ENCODE results near the gene C1QA. TPM values are rescaled to one million over a fixed set of nuclear protein-coding genes. Genes with fewer than 3 reads are reported as not detected.
"Not testable (repeated sequence)": the region's sequence is repeated elsewhere in the genome, so short reads cannot be mapped to it uniquely, and the experiment has no call there.

C1QA gene
- polyA plus RNA-seq, 1 experiment = not detected

DNA sequence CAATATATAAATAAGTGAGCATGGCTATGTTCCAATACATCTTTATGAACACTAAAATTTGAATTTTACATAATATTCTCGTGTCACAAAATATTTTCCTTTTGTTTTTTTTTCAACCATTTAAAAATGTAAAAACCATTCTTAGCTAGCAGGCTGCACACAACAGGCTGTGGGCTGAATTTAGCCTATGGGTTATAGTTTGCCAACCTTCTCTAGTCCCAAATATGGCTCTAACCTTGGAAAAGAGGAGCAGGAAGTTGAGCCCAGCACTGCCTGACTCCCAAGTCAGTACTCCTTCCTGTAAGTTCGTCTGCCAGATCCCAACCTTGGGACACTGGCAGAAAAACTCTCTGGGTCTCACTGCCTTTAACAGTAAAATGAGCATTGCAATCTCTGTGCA is 30.0 kb downstream of the C1QA start:
- Histone ChIP-seq H3K4me3 (ENCODE audit: low read depth, low read length) (no peak overlapping the region), H3K27me3 (ENCODE audit: control insufficient read depth, insufficient read depth, low read length) (peaks cover 37% of the 10 kb centered on the region), H3K9me3 (ENCODE audit: control insufficient read depth, insufficient read depth, low read length) (no peaks in the 10 kb centered on the region), H3K27ac (ENCODE audit: low read depth, low read length) (no peak overlapping the region)
- ChIA-PET POLR2A (no interaction called here), CTCF (interaction anchor here (1.1 to 1.2 kb wide), 2 partner anchors 267 to 298 kb away, joined by 3 read pairs; no protein-coding TSS in a partner anchor)
- TF ChIP-seq, protein P1, sequence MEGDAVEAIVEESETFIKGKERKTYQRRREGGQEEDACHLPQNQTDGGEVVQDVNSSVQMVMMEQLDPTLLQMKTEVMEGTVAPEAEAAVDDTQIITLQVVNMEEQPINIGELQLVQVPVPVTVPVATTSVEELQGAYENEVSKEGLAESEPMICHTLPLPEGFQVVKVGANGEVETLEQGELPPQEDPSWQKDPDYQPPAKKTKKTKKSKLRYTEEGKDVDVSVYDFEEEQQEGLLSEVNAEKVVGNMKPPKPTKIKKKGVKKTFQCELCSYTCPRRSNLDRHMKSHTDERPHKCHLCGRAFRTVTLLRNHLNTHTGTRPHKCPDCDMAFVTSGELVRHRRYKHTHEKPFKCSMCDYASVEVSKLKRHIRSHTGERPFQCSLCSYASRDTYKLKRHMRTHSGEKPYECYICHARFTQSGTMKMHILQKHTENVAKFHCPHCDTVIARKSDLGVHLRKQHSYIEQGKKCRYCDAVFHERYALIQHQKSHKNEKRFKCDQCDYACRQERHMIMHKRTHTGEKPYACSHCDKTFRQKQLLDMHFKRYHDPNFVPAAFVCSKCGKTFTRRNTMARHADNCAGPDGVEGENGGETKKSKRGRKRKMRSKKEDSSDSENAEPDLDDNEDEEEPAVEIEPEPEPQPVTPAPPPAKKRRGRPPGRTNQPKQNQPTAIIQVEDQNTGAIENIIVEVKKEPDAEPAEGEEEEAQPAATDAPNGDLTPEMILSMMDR (IDR thresholded peaks at IDR 0.05; ENCODE audit: low read depth, low read length) = no peak
- no peak for DNase-seq (ENCODE audit: low read depth, low spot score)

- H3K4me3 ChIP-seq (ENCODE audit: low read depth, low read length); H3K9me3 ChIP-seq (ENCODE audit: control insufficient read depth, insufficient read depth, low read length); POLR2A ChIA-PET; H3K27ac ChIP-seq (ENCODE audit: low read depth, low read length); DNase-seq (ENCODE audit: low read depth, low spot score): not testable (repeated sequence)
- CTCF ChIA-PET = interaction anchor here (1.4 kb wide), 1 partner anchor 260 kb away, joined by 4 read pairs; no protein-coding TSS in a partner anchor
- peaks cover 49% of the 10 kb centered on the region for H3K27me3 ChIP-seq (ENCODE audit: control insufficient read depth, insufficient read depth, low read length)
These were observed 32.4 kb downstream of the C1QA start for GRCh38 chr1:22668840-22669239.

- POLR2A ChIA-PET = no interaction called here
- TF ChIP-seq, protein P1 (IDR thresholded peaks at IDR 0.05; ENCODE audit: low read depth, low read length) = no peak
- CTCF ChIA-PET = interaction anchor here (7.7 kb wide), 1 partner anchor 260 kb away, joined by 85 read pairs; no protein-coding TSS in a partner anchor
- H3K27me3 ChIP-seq (ENCODE audit: control insufficient read depth, insufficient read depth, low read length) = peaks cover 43% of the 10 kb centered on the region
- no peak for DNase-seq (ENCODE audit: low read depth, low spot score)
- no peak overlapping the region for H3K27ac ChIP-seq (ENCODE audit: low read depth, low read length)
- H3K4me3 ChIP-seq (ENCODE audit: low read depth, low read length) = no peak overlapping the region
- no peaks in the 10 kb centered on the region for H3K9me3 ChIP-seq (ENCODE audit: control insufficient read depth, insufficient read depth, low read length)
These were observed 34.0 kb downstream of the C1QA start for GRCh38 chr1:22670352-22670975.

GRCh38 chr1:22671999-22672398 is 35.6 kb downstream of the C1QA start:
- ChIA-PET CTCF (interaction anchor here (2.0 to 7.7 kb wide), 3 partner anchors 33 to 258 kb away, joined by 8 to 85 read pairs (median 9); no protein-coding TSS in a partner anchor), POLR2A (no interaction called here)
- peaks cover 37% of the 10 kb centered on the region for H3K27me3 ChIP-seq (ENCODE audit: control insufficient read depth, insufficient read depth, low read length)
- TF ChIP-seq, protein P1 (IDR thresholded peaks at IDR 0.05; ENCODE audit: low read depth, low read length) = no peak
- no peak overlapping the region for H3K4me3 ChIP-seq (ENCODE audit: low read depth, low read length)
- H3K9me3 ChIP-seq (ENCODE audit: control insufficient read depth, insufficient read depth, low read length) = no peaks in the 10 kb centered on the region; the same call in 1 of the 2 replicates
- no peak for DNase-seq (ENCODE audit: low read depth, low spot score)
- H3K27ac ChIP-seq (ENCODE audit: low read depth, low read length) = no peak overlapping the region

GRCh38 chr1:22673486-22674409 is 37.3 kb downstream of the C1QA start:
- H3K27ac ChIP-seq (ENCODE audit: low read depth, low read length) = no peak overlapping the region
- ChIA-PET CTCF (interaction anchor here (0.8 to 7.7 kb wide), 13 partner anchors 9 to 291 kb away, joined by 3 to 85 read pairs (median 8); no protein-coding TSS in a partner anchor), POLR2A (no interaction called here)
- no peak overlapping the region for H3K4me3 ChIP-seq (ENCODE audit: low read depth, low read length)
- H3K9me3 ChIP-seq (ENCODE audit: control insufficient read depth, insufficient read depth, low read length) = no peaks in the 10 kb centered on the region; the same call in 1 of the 2 replicates
- DNase-seq (ENCODE audit: low read depth, low spot score) = peak; percentile 39
- TF ChIP-seq, protein P1 (IDR thresholded peaks at IDR 0.05; ENCODE audit: low read depth, low read length) = peak; percentile 91
- H3K27me3 ChIP-seq (ENCODE audit: control insufficient read depth, insufficient read depth, low read length) = peaks cover 30% of the 10 kb centered on the region
